ENCODE measurements around the gene NEK7. TPM values are rescaled to one million over a fixed set of nuclear protein-coding genes. Genes with fewer than 3 reads are reported as not detected.

NEK7 gene
- total RNA-seq, 1 donor from 2014 or later = 63.2 TPM

DNA sequence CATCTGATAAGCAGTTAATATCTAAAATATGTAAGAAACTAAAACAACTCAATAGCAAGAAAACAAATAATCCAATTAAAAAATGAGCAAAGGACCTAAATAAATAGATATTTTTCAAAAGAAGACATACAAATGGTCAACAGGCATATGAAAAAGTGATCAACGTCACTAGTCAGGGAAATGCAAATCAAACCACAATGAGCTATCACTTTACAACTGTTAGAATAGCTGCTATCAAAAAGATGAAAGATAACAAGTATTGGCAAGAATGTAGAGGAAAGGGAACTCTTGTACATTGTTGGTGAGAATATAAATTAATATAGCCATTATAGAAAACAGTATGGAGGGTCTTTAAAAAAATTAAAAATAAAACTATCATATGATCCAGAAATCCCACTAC, 40.7 kb upstream of the NEK7 start:
- Mint-ChIP-seq H3K4me3 (no peak overlapping the region), H3K36me3 (no peaks in the 10 kb centered on the region), H3K4me1 (peaks cover 3% of the 10 kb centered on the region), H3K9me3 (no peaks in the 10 kb centered on the region), H3K27ac (no peak overlapping the region), H3K27me3 (ENCODE audit: low read depth) (no peaks in the 10 kb centered on the region)
- TF ChIP-seq, protein P1, sequence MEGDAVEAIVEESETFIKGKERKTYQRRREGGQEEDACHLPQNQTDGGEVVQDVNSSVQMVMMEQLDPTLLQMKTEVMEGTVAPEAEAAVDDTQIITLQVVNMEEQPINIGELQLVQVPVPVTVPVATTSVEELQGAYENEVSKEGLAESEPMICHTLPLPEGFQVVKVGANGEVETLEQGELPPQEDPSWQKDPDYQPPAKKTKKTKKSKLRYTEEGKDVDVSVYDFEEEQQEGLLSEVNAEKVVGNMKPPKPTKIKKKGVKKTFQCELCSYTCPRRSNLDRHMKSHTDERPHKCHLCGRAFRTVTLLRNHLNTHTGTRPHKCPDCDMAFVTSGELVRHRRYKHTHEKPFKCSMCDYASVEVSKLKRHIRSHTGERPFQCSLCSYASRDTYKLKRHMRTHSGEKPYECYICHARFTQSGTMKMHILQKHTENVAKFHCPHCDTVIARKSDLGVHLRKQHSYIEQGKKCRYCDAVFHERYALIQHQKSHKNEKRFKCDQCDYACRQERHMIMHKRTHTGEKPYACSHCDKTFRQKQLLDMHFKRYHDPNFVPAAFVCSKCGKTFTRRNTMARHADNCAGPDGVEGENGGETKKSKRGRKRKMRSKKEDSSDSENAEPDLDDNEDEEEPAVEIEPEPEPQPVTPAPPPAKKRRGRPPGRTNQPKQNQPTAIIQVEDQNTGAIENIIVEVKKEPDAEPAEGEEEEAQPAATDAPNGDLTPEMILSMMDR (IDR thresholded peaks at IDR 0.05; ENCODE audit: unreplicated experiment) = no peak
- DNase-seq (ENCODE audit: low spot score in 2 of 2, unreplicated experiment in 2 of 2) = no peak

DNA sequence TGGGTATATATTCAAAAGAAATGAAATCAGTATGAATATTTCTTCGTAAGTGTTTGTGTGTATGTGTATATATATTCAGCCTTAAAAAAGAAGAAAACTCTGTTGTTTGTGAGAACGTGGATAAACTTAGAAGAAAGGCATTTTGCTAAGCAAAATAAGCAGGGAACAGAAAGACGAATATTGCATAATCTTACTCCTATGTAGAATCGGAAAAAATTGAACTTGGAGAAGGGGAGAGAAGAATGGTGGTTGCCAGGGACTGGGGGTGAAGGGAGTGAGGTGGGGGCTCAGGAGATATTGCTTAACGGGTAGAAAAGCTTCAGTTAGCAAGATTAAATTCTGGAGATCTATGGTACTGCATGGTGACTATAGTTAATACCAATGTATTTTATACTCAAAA, 40.3 kb upstream of the NEK7 start:
- Mint-ChIP-seq H3K27ac (no peak overlapping the region), H3K4me3 (no peak overlapping the region), H3K9me3 (no peaks in the 10 kb centered on the region), H3K36me3 (no peaks in the 10 kb centered on the region), H3K4me1 (peaks cover 3% of the 10 kb centered on the region), H3K27me3 (ENCODE audit: low read depth) (no peaks in the 10 kb centered on the region)
- no peak for DNase-seq (ENCODE audit: low spot score in 2 of 2, unreplicated experiment in 2 of 2)
- TF ChIP-seq, protein P1 (IDR thresholded peaks at IDR 0.05; ENCODE audit: unreplicated experiment) = no peak

DNA sequence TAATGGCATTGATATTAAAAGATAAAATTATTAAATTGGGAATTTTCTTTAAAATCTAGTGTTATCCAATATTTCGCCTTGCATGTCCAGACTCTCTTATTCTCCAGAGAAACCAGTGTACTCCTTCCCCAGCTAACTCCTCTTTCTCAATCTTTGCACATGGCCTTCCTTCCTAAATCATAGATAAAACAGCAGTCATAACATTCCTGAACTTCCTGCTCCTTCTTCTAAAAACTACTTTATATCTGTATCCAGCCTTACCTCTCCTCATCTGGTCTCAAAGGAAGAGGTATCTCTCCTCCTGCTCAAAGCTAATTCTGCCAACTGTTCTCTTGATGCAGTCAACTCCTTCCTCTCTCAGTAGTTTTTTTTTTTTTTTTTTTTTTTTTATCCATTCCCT, 39.5 kb upstream of the NEK7 start:
- no peaks in the 10 kb centered on the region for H3K9me3 Mint-ChIP-seq
- peaks cover 3% of the 10 kb centered on the region for H3K4me1 Mint-ChIP-seq
- DNase-seq (ENCODE audit: low spot score in 2 of 2, unreplicated experiment in 2 of 2) = no peak
- no peak overlapping the region for H3K4me3 Mint-ChIP-seq
- no peaks in the 10 kb centered on the region for H3K36me3 Mint-ChIP-seq
- no peaks in the 10 kb centered on the region for H3K27me3 Mint-ChIP-seq (ENCODE audit: low read depth)
- TF ChIP-seq, protein P1 (IDR thresholded peaks at IDR 0.05; ENCODE audit: unreplicated experiment) = no peak
- no peak overlapping the region for H3K27ac Mint-ChIP-seq

DNA sequence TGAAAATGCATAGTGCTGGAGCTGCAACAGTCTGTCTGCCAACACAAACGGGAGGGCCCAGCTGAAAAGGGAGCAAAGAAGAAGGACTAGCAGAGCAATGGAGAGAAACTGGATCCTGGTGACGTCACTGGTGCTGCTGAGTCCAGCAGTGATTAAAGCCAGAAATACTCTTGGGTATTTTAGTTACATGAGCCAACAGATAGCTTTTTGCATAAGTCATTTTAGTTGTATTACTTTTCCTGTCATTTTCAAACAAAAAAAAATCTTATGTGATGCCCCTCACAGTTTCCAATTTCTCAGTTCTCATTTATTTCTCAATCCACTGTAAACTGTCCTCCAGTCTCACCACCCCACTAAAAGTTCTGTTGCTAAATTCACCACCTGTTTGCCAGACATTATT, 38.7 kb upstream of the NEK7 start:
- Mint-ChIP-seq H3K27me3 (ENCODE audit: low read depth) (no peaks in the 10 kb centered on the region), H3K9me3 (no peaks in the 10 kb centered on the region), H3K4me3 (no peak overlapping the region), H3K27ac (no peak overlapping the region), H3K36me3 (no peaks in the 10 kb centered on the region), H3K4me1 (peaks cover 8% of the 10 kb centered on the region)
- TF ChIP-seq, protein P1 (IDR thresholded peaks at IDR 0.05; ENCODE audit: unreplicated experiment) = no peak
- DNase-seq (ENCODE audit: low spot score in 2 of 2, unreplicated experiment in 2 of 2) = no peak

DNA sequence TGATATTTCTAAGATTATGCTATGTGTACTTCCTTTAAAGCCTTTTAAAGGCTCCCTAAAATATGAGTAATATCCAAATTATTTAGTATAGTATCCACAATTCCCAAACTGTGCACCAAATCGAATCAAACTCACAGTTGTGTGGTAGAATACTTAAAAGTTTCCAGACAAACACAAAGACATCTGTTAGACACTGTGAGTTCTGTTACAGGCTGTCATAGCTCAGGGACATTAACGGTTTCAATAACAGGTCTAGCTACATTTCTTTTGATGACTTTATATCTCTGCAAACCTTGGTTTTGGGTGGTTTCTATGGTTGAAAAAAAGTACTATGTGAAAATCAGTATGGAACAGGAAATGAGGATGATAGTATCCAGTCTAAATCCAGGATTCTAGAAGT, 36.9 kb upstream of the NEK7 start:
- no peaks in the 10 kb centered on the region for H3K27me3 Mint-ChIP-seq (ENCODE audit: low read depth)

More for the DNA sequence above, 36.9 kb upstream of the NEK7 start:
- no peaks in the 10 kb centered on the region for H3K36me3 Mint-ChIP-seq
- TF ChIP-seq, protein P1 (IDR thresholded peaks at IDR 0.05; ENCODE audit: unreplicated experiment) = no peak
- no peak for DNase-seq (ENCODE audit: low spot score in 2 of 2, unreplicated experiment in 2 of 2)
- H3K4me3 Mint-ChIP-seq = no peak overlapping the region
- no peaks in the 10 kb centered on the region for H3K9me3 Mint-ChIP-seq
- peaks cover 12% of the 10 kb centered on the region for H3K4me1 Mint-ChIP-seq
- H3K27ac Mint-ChIP-seq = no peak overlapping the region

All from mesothelial cell of epicardium (in vitro differentiated cells).